ENCODE results near the gene CEP112. TPM values are rescaled to one million over a fixed set of nuclear protein-coding genes. Genes with fewer than 3 reads are reported as not detected.

The CEP112 gene
- total RNA-seq, 4 donors from 2014 or later: 1.1 to 12.9 (median 9.1) TPM

- no peaks in the 10 kb centered on the region for H3K27me3 ChIP-seq
- 65 to 67% methylated on average over 10 to 20 of the region's 20 CpGs for WGBS, 2 donors (ENCODE audit: low coverage in 1 of 2)
- H3K27ac ChIP-seq: no peak within 1 kb of the TSS
- in situ Hi-C loops (cut with MboI; ENCODE audit: low pct_ligation_motif_present in 1 of 4, low pct_unique_long_range_greater_than_20kb in 1 of 4, low sequenced_read_pairs in 3 of 4) (no loop called here), intact Hi-C loops (cut with DNase I; ENCODE audit: low total_unique reads) (no loop called here)
- DNase-seq: no peak
- H3K9me3 ChIP-seq: no peaks in the 10 kb centered on the region
- H3K4me1 ChIP-seq: no peaks in the 10 kb centered on the region
- H3K4me3 ChIP-seq: no peak within 1 kb of the TSS
- no peaks in the 10 kb centered on the region for H3K36me3 ChIP-seq
- TF ChIP-seq, protein P1, sequence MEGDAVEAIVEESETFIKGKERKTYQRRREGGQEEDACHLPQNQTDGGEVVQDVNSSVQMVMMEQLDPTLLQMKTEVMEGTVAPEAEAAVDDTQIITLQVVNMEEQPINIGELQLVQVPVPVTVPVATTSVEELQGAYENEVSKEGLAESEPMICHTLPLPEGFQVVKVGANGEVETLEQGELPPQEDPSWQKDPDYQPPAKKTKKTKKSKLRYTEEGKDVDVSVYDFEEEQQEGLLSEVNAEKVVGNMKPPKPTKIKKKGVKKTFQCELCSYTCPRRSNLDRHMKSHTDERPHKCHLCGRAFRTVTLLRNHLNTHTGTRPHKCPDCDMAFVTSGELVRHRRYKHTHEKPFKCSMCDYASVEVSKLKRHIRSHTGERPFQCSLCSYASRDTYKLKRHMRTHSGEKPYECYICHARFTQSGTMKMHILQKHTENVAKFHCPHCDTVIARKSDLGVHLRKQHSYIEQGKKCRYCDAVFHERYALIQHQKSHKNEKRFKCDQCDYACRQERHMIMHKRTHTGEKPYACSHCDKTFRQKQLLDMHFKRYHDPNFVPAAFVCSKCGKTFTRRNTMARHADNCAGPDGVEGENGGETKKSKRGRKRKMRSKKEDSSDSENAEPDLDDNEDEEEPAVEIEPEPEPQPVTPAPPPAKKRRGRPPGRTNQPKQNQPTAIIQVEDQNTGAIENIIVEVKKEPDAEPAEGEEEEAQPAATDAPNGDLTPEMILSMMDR (IDR thresholded peaks at IDR 0.05): no peak
- TF ChIP-seq POLR2AphosphoS5 (IDR thresholded peaks at IDR 0.05) (no peak), POLR2A (IDR thresholded peaks at IDR 0.05) (no peak), EP300 (IDR thresholded peaks at IDR 0.05; ENCODE audit: low read depth) (no peak)
Measured at GRCh38 chr17:66228887-66229782, 37.2 kb upstream of the CEP112 start, which contains the start of gene APOH. TSS of gene APOH (minus strand) at chr17:66229415. CDS start at chr17:66229379, 36 bp downstream.

GRCh38 chr17:66227212-66228045, 35.5 kb upstream of the CEP112 start:
- TF ChIP-seq POLR2A (IDR thresholded peaks at IDR 0.05) (no peak), EP300 (IDR thresholded peaks at IDR 0.05; ENCODE audit: low read depth) (no peak), POLR2AphosphoS5 (IDR thresholded peaks at IDR 0.05) (no peak)
- TF ChIP-seq, protein P1 (IDR thresholded peaks at IDR 0.05): no peak
- H3K36me3 ChIP-seq: no peaks in the 10 kb centered on the region
- 88 to 98% methylated on average over 2 to 4 of the region's 4 CpGs for WGBS, 2 donors (ENCODE audit: low coverage in 1 of 2)
- in situ Hi-C loops (cut with MboI; ENCODE audit: low pct_ligation_motif_present in 1 of 4, low pct_unique_long_range_greater_than_20kb in 1 of 4, low sequenced_read_pairs in 3 of 4): no loop called here
- no peaks in the 10 kb centered on the region for H3K4me1 ChIP-seq
- H3K4me3 ChIP-seq: no peak overlapping the region
- DNase-seq: no peak
- intact Hi-C loops (cut with DNase I; ENCODE audit: low total_unique reads): no loop called here
- no peaks in the 10 kb centered on the region for H3K9me3 ChIP-seq
- no peaks in the 10 kb centered on the region for H3K27me3 ChIP-seq
- no peak overlapping the region for H3K27ac ChIP-seq

- WGBS, 2 donors (ENCODE audit: low coverage in 1 of 2): 73 to 83% methylated on average over 3 to 5 of the region's 5 CpGs
- no peak overlapping the region for H3K4me3 ChIP-seq
- intact Hi-C loops (cut with DNase I; ENCODE audit: low total_unique reads): no loop called here
- no peaks in the 10 kb centered on the region for H3K4me1 ChIP-seq
- H3K9me3 ChIP-seq: no peaks in the 10 kb centered on the region
- TF ChIP-seq EP300 (IDR thresholded peaks at IDR 0.05; ENCODE audit: low read depth): no peak
- TF ChIP-seq POLR2AphosphoS5 (IDR thresholded peaks at IDR 0.05): no peak
- TF ChIP-seq, protein P1 (IDR thresholded peaks at IDR 0.05): no peak
- no peak for TF ChIP-seq POLR2A (IDR thresholded peaks at IDR 0.05)
- H3K27me3 ChIP-seq: no peaks in the 10 kb centered on the region
- H3K27ac ChIP-seq: no peak overlapping the region
- DNase-seq: no peak
- H3K36me3 ChIP-seq: no peaks in the 10 kb centered on the region
- in situ Hi-C loops (cut with MboI; ENCODE audit: low pct_ligation_motif_present in 1 of 4, low pct_unique_long_range_greater_than_20kb in 1 of 4, low sequenced_read_pairs in 3 of 4): loop anchor here in 2 of 4 donors (25.0 kb wide), 2 partner anchors 664 to 689 kb away; no protein-coding TSS in a partner anchor
Measured at GRCh38 chr17:66222798-66223350, 30.9 kb upstream of the CEP112 start.
